Heart left ventricle (tissue), 13 donors: ENCODE results near the gene CLEC4A.

ENCODE experiments used
- POLR2A ChIP-seq, 2 donors: fragments of 450-650 bp; IDR thresholded peaks; one replicate each; pipeline ENCODE4 v1.6.1; 2017; ENCODE audit warnings: antibody characterized with exemption in 2 of 2, mild to moderate bottlenecking in 2 of 2, moderate library complexity in 2 of 2
- TF ChIP-seq, protein P1 (sequence below), 12 donors: fragments of 200-600 bp; sonication (generic) in 4 of 12; IDR thresholded peaks; one replicate each; pipeline versions ENCODE4 v1.5.0 to v1.8.0; 2018 to 2022; ENCODE audit warnings: antibody characterized with exemption in 12 of 12, mild to moderate bottlenecking in 5 of 12
- donor health status: ischemic (EF 13 %, LVEDD 7.1; RV severe dilation, severe dysfunction).
- donor health status: DM: no; HTN: yes; CAD: no.
- donor health status: DM: no; HTN: no; CAD: no.
- donor health status: ischemic (EF 25% LVEDD 6.9; RV normal size, moderate dysfunction).
- donor health status: ischemic (EF 25% LVEDD 5.7; RV mildly dilated, moderate dysfunction).
- donor health status: ischemic (EF 35%, LVEDD 5.7; RV mildly dilated, moderate dysfunction).
- donor health status: nonischemic (EF 11% LVEDD 7.7; RV severe dilation, severe dysfunction).
- donor health status: DM: yes; HTN: yes; CAD: no.
- donor health status: PGD.
- donor health status: ischemic (EF 29% LVEDD 5.4; RV normal size, mild dysfunction).
- donor health status: nonischemic (EF 23%, LVEDD 6.1; RV moderate dilation, normal function).

DNA sequence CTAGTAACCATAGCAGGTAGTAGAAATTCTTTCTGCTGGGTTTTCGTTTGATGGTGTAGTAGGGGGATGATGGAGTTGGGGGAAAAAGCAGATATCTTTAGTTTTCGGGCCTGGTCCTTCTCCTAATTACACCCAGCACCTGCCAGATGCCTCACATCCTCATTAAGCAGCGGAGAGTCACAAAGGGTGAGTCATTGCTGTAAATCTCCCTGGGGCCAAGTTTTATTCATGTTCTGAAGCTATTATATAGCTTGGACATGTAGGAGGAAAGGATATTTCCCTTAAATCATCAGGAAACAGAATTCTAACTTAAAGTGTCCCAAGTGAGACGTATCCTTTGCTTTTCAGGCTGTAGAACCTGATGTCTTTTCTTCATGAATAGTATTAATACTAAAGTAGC, 46.2 kb upstream of the CLEC4A start:
- TF ChIP-seq, protein P1, sequence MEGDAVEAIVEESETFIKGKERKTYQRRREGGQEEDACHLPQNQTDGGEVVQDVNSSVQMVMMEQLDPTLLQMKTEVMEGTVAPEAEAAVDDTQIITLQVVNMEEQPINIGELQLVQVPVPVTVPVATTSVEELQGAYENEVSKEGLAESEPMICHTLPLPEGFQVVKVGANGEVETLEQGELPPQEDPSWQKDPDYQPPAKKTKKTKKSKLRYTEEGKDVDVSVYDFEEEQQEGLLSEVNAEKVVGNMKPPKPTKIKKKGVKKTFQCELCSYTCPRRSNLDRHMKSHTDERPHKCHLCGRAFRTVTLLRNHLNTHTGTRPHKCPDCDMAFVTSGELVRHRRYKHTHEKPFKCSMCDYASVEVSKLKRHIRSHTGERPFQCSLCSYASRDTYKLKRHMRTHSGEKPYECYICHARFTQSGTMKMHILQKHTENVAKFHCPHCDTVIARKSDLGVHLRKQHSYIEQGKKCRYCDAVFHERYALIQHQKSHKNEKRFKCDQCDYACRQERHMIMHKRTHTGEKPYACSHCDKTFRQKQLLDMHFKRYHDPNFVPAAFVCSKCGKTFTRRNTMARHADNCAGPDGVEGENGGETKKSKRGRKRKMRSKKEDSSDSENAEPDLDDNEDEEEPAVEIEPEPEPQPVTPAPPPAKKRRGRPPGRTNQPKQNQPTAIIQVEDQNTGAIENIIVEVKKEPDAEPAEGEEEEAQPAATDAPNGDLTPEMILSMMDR (IDR thresholded peaks at IDR 0.05), result no peak
- TF ChIP-seq POLR2A (IDR thresholded peaks at IDR 0.05), result no peak
